ENCODE results near the gene MAP2K3. TPM values are rescaled to one million over a fixed set of nuclear protein-coding genes. Genes with fewer than 3 reads are reported as not detected.

MAP2K3 gene
- total and polyA plus RNA-seq, 10 of the 15 experiments (the other 5 are each of a cell fraction or from before 2014, with no cell fraction given), result 0.71 to 39.4 (median 18.6) TPM

DNA sequence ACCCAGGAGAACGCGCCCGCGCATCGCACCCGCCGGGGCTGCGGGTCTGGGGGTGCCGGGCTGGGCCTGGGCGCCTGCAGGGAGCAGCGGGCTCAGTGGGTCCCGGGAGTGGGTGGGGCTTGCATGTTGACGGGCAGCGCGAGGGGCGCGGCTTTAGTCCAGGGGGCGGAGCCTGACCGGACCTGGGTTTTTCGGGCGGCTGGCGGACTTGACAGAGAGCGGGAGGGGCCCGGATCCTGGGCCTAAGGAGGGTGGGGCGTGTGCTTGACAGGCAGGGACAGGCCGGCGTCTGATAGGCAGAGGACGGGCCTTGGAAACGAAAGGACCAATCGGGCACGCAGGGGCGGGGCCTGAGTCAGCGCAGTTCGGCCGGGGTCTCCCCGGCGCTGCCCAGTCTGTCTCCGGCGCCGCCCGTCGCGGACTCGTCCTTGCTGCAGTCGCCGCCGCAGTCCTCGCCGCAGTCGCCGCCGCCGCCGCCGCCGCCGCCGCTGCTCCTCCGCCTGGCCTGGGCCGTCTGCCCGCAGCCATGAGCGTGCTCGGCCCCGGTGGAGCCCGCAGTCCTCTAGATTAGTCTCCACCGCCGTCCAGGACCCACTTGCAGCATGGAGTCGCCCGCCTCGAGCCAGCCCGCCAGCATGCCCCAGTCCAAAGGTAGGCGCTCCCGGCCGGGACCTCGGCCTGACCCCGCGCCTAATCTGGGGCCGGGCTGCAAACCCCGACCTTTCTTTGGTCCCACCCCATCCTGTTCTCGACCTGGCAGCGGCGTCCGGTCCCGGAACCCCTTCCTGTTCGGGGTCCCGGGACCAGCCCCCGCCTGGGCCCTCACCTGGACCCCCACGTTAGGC, at the start of gene MAP2K3 (continued):
- TF ChIP-seq, protein P1, sequence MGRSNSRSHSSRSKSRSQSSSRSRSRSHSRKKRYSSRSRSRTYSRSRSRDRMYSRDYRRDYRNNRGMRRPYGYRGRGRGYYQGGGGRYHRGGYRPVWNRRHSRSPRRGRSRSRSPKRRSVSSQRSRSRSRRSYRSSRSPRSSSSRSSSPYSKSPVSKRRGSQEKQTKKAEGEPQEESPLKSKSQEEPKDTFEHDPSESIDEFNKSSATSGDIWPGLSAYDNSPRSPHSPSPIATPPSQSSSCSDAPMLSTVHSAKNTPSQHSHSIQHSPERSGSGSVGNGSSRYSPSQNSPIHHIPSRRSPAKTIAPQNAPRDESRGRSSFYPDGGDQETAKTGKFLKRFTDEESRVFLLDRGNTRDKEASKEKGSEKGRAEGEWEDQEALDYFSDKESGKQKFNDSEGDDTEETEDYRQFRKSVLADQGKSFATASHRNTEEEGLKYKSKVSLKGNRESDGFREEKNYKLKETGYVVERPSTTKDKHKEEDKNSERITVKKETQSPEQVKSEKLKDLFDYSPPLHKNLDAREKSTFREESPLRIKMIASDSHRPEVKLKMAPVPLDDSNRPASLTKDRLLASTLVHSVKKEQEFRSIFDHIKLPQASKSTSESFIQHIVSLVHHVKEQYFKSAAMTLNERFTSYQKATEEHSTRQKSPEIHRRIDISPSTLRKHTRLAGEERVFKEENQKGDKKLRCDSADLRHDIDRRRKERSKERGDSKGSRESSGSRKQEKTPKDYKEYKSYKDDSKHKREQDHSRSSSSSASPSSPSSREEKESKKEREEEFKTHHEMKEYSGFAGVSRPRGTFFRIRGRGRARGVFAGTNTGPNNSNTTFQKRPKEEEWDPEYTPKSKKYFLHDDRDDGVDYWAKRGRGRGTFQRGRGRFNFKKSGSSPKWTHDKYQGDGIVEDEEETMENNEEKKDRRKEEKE (IDR thresholded peaks at IDR 0.05), result 0 out of 2 replicates have a peak, but pooled peaks have one; percentile 64
- TF ChIP-seq RELA (IDR thresholded peaks at IDR 0.05; ENCODE audit: borderline replicate concordance, partially characterized antibody) (peak; percentile 24), GABPA (IDR thresholded peaks at IDR 0.05; ENCODE audit: low read depth) (no peak), PML (IDR thresholded peaks at IDR 0.05; ENCODE audit: low read length) (no peak), ZNF622 (IDR thresholded peaks at IDR 0.05) (no peak), SREBF2 (IDR thresholded peaks at IDR 0.05; ENCODE audit: low read length) (no peak), MYB (IDR thresholded peaks at IDR 0.05; ENCODE audit: borderline replicate concordance, low read depth, low read length) (no peak), NBN (IDR thresholded peaks at IDR 0.05) (no peak), KDM1A (IDR thresholded peaks at IDR 0.05; ENCODE audit: borderline replicate concordance) (no peak), YY1 (IDR thresholded peaks at IDR 0.05; ENCODE audit: low read depth, low read length) (no peak), GATAD2B (conservative IDR thresholded peaks at IDR 0.05; ENCODE audit: low read depth) (peak; percentile 78), JUND (IDR thresholded peaks at IDR 0.05; ENCODE audit: low read depth, low read length) (no peak), ZZZ3 (IDR thresholded peaks at IDR 0.05; ENCODE audit: control insufficient read depth, insufficient read length, low read depth) (no peak), MXI1 (IDR thresholded peaks at IDR 0.05; ENCODE audit: low read depth, low read length) (no peak), NR2C2 (IDR thresholded peaks at IDR 0.05; ENCODE audit: borderline replicate concordance, control insufficient read depth, insufficient read length, low read depth) (no peak), NR2F1 (conservative IDR thresholded peaks at IDR 0.05) (peak; percentile 87), ZSCAN29 (IDR thresholded peaks at IDR 0.05) (no peak; the same call in 1 of the 2 replicates)
- TF ChIP-seq, protein P2, sequence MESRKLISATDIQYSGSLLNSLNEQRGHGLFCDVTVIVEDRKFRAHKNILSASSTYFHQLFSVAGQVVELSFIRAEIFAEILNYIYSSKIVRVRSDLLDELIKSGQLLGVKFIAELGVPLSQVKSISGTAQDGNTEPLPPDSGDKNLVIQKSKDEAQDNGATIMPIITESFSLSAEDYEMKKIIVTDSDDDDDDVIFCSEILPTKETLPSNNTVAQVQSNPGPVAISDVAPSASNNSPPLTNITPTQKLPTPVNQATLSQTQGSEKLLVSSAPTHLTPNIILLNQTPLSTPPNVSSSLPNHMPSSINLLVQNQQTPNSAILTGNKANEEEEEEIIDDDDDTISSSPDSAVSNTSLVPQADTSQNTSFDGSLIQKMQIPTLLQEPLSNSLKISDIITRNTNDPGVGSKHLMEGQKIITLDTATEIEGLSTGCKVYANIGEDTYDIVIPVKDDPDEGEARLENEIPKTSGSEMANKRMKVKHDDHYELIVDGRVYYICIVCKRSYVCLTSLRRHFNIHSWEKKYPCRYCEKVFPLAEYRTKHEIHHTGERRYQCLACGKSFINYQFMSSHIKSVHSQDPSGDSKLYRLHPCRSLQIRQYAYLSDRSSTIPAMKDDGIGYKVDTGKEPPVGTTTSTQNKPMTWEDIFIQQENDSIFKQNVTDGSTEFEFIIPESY (IDR thresholded peaks at IDR 0.05), result no peak
- TF ChIP-seq, protein P3, sequence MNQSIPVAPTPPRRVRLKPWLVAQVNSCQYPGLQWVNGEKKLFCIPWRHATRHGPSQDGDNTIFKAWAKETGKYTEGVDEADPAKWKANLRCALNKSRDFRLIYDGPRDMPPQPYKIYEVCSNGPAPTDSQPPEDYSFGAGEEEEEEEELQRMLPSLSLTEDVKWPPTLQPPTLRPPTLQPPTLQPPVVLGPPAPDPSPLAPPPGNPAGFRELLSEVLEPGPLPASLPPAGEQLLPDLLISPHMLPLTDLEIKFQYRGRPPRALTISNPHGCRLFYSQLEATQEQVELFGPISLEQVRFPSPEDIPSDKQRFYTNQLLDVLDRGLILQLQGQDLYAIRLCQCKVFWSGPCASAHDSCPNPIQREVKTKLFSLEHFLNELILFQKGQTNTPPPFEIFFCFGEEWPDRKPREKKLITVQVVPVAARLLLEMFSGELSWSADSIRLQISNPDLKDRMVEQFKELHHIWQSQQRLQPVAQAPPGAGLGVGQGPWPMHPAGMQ (IDR thresholded peaks at IDR 0.05; ENCODE audit: borderline replicate concordance), result no peak
- TF ChIP-seq, protein P4, sequence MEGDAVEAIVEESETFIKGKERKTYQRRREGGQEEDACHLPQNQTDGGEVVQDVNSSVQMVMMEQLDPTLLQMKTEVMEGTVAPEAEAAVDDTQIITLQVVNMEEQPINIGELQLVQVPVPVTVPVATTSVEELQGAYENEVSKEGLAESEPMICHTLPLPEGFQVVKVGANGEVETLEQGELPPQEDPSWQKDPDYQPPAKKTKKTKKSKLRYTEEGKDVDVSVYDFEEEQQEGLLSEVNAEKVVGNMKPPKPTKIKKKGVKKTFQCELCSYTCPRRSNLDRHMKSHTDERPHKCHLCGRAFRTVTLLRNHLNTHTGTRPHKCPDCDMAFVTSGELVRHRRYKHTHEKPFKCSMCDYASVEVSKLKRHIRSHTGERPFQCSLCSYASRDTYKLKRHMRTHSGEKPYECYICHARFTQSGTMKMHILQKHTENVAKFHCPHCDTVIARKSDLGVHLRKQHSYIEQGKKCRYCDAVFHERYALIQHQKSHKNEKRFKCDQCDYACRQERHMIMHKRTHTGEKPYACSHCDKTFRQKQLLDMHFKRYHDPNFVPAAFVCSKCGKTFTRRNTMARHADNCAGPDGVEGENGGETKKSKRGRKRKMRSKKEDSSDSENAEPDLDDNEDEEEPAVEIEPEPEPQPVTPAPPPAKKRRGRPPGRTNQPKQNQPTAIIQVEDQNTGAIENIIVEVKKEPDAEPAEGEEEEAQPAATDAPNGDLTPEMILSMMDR (IDR thresholded peaks at IDR 0.05 in 2 of 3, conservative IDR thresholded peaks at IDR 0.05 in 1 of 3; ENCODE audit: control insufficient read depth in 2 of 3, extremely low read depth in 1 of 3, insufficient read depth in 1 of 3, low read depth in 3 of 3, low read length in 3 of 3), result no peak
- TF ChIP-seq, protein P5, sequence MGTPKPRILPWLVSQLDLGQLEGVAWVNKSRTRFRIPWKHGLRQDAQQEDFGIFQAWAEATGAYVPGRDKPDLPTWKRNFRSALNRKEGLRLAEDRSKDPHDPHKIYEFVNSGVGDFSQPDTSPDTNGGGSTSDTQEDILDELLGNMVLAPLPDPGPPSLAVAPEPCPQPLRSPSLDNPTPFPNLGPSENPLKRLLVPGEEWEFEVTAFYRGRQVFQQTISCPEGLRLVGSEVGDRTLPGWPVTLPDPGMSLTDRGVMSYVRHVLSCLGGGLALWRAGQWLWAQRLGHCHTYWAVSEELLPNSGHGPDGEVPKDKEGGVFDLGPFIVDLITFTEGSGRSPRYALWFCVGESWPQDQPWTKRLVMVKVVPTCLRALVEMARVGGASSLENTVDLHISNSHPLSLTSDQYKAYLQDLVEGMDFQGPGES (IDR thresholded peaks at IDR 0.05), result peak; percentile 64; the same call in 1 of the 2 replicates
